ENCODE data around the gene FAM72B. TPM values are rescaled to one million over a fixed set of nuclear protein-coding genes. Genes with fewer than 3 reads are reported as not detected.
"Not testable (repeated sequence)": the region's sequence is repeated elsewhere in the genome, so short reads cannot be mapped to it uniquely, and the experiment has no call there.

The FAM72B gene
- total RNA-seq, 3 donors from 2014 or later, result 0.73 to 1.9 TPM; not detected in 1

DNA sequence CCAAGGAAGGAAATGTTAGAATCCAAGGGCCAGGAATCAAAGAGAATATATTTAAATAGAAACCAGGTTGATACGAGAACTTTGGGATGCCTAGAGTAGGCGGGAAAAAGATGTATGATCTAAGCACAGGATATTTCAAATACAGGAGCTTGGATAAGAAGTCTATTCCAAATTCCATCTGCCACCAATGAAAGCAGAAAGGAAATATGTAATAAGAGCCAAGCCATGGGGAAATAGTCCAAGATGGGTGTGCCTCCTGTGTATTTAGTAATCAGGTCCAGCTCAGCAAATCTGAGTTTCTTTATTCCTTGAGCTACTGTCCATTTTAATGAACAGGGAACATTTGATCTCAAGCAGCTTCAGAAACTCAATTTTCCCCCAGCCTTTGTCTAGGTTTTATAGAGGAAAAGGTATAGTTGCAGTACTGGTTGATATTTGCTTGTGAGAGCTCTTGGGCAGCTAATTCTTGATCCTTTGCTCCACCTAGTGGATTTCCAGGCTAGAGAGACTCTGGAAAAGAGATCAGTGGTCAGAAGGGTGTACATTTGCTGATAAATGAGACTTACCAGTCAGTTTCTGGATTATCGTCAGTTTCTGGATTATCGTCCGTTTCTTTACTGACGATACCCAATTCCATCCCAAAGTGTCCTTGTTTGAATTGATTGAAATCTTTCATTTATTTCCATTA is 28.3 kb downstream of the FAM72B start:
- intact Hi-C loops (cut with DNase I; ENCODE audit: low total_unique reads), result not testable (repeated sequence)

DNA sequence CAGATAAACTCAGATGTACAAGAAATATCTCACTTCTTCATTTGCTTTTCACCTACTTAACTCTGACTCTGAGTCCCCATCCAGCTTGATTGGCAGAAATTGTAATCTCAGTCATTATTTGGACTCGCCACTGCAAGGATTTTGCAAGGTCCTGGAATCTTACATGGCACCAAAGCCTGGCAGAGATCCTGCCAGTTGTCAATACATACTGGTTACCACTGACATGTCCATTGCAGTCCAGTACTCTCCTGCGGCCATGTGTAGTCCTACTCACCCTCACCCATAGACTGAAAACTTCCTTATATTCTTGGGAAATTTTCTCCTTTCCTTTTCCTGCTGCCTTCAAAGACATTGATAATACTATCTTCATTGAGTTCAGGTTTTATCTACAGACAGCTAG is 29.3 kb downstream of the FAM72B start:
- intact Hi-C loops (cut with DNase I; ENCODE audit: low total_unique reads); H3K4me3 ChIP-seq: not testable (repeated sequence)

More for the DNA sequence above, 28.3 kb downstream of the FAM72B start:
- H3K27me3 ChIP-seq; H3K36me3 ChIP-seq; H3K27ac ChIP-seq; H3K9me3 ChIP-seq; H3K4me1 ChIP-seq; H3K4me3 ChIP-seq; DNase-seq (ENCODE audit: low spot score in 2 of 2): not testable (repeated sequence)

DNA sequence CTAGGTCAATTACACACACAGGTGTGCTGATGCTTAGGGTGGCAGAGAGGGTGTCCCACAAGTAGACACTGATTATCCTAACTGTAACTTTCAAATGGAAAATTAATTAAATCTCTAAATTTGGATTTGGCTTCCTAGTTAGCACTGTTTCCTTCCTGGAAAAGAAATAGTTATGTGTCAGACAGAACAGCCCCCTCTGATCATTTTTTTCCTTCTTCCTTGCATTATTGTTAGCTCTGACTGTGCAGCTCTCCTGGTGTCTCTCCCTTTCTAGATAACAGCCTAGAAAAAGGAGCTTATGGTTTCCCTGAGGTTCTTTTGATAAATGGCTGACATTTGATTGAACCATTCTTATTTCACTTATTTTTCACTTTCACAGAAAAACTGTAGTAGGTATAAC is 31.4 kb downstream of the FAM72B start:
- H3K4me3 ChIP-seq; H3K9me3 ChIP-seq; H3K36me3 ChIP-seq; DNase-seq (ENCODE audit: low spot score in 2 of 2); H3K27ac ChIP-seq; intact Hi-C loops (cut with DNase I; ENCODE audit: low total_unique reads); H3K27me3 ChIP-seq; H3K4me1 ChIP-seq: not testable (repeated sequence)

More for the DNA sequence above, 29.3 kb downstream of the FAM72B start:
- not testable (repeated sequence) for H3K36me3 ChIP-seq; H3K9me3 ChIP-seq; H3K27me3 ChIP-seq; H3K27ac ChIP-seq; DNase-seq (ENCODE audit: low spot score in 2 of 2); H3K4me1 ChIP-seq

DNA sequence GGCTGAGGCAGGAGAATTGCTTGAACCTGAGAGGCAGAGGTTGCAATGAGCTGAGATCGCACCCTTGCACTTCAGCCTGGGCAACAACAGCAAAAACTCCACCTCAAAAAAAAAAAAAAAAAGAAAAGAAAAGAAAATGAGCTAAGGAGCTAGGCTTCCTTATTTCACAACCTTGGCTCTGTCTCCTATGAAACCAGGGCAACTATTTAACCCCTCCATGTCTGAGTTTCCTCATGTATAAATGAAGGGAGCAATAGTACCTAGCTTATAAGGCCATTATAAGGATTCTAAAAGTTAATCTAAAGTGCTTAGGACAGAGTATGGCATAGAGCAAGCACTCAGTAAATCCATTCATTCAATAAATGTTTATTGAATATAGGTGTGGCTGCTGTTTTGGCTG is 32.8 kb downstream of the FAM72B start:
- H3K27ac ChIP-seq; H3K4me3 ChIP-seq; H3K27me3 ChIP-seq; H3K36me3 ChIP-seq; intact Hi-C loops (cut with DNase I; ENCODE audit: low total_unique reads); DNase-seq (ENCODE audit: low spot score in 2 of 2); H3K4me1 ChIP-seq; H3K9me3 ChIP-seq: not testable (repeated sequence)

DNA sequence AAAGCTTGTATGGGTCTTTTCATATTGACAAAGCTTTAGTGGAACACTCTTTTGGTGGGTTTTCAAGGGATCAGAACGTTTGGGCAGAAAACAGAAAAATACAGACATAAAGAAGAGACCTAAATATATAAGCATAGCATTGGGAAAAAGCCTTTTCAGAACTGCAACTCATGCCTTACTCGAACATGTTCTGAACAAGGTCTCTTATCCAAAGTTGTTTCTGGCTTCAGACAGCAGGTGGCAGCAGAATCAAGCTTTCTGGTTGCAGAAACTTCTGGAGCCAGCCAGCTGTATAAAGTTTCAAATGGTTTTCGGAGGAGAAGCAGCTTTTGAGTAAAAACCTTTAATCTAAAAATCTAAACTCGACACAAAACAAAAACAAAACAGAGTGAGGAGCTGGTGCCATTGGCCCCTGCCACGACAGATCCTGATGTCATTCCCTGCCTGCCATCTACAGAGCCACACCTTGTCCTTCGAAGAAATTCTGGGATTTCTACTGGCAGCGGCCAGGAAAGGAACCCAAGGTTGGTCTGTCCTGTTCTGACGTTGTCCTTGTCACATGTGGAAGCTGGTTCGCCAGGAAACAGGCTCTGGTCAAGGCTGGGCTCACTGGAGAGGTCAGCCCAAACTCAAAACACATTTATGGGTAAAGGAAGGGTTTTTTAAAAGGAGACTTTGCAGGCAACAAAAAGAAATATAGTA is 35.5 kb downstream of the FAM72B start:
- H3K9me3 ChIP-seq; H3K4me1 ChIP-seq; H3K4me3 ChIP-seq; H3K27me3 ChIP-seq; H3K36me3 ChIP-seq; H3K27ac ChIP-seq; intact Hi-C loops (cut with DNase I; ENCODE audit: low total_unique reads); DNase-seq (ENCODE audit: low spot score in 2 of 2): not testable (repeated sequence)

DNA sequence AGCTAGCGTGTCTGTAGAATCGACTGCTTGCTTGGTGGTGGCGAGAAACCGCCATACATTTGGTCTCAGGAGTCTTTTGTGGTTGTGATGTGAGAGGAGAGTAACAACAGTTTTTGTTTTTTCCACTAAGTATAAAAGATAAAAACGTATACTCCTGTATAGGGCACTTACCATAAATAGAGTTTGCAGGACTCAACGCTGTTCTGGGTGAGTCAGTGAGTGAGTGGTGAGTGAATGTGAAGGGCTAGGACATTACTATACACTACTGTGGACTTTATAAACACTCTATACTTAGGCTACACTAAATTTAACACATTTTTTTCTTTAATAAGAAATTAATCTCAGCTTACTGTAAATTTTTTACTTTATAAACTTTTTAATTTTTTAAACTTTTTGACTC is 43.7 kb downstream of the FAM72B start:
- DNase-seq (ENCODE audit: low spot score in 2 of 2); intact Hi-C loops (cut with DNase I; ENCODE audit: low total_unique reads); H3K4me1 ChIP-seq; H3K27me3 ChIP-seq; H3K36me3 ChIP-seq; H3K27ac ChIP-seq; H3K4me3 ChIP-seq; H3K9me3 ChIP-seq: not testable (repeated sequence)

DNA sequence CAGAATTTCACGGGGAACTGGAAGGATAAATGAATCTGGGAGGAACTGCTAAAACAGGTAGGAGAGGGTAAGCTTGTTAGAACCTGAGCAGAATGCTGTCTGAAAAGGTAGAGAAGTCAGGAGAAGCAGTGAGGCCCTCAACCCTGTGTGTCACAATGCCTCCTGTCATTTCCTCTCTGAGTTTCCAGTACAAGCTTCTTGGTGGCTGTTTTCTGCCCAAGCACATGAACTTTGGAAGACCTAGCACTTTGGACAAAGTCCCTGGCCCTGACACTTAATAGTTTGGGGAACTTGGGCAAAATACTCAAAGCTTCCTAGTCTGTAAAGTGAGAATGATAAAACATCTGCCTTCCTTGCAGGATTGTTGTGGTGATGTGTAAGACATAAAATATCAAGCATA is 52.6 kb downstream of the FAM72B start:
- H3K27ac ChIP-seq; H3K27me3 ChIP-seq; H3K36me3 ChIP-seq; intact Hi-C loops (cut with DNase I; ENCODE audit: low total_unique reads); H3K4me3 ChIP-seq; H3K4me1 ChIP-seq; H3K9me3 ChIP-seq; DNase-seq (ENCODE audit: low spot score in 2 of 2): not testable (repeated sequence)

DNA sequence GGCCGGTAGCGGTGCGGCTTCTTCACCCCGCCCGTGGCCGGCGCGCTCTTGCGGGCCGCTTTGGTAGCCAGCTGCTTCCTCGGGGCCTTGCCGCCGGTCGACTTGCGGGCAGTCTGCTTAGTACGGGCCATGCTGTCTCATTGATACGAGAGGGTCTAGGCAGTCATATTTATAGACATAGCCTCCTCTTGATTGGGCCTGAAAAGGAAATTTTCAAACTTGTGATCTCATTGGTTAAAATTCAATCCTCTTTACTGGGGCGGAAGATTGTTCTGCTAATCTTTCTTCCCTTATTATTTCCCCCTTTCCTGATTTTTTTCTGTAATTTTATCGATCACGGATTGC is 65.7 kb downstream of the FAM72B start:
- H3K27ac ChIP-seq, result peak overlapping the region; percentile 50 to 80
- H3K4me1 ChIP-seq; H3K36me3 ChIP-seq; H3K27me3 ChIP-seq; H3K9me3 ChIP-seq; DNase-seq (ENCODE audit: low spot score in 2 of 2); intact Hi-C loops (cut with DNase I; ENCODE audit: low total_unique reads): not testable (repeated sequence)
- H3K4me3 ChIP-seq, result peak overlapping the region; percentile 35 to 60 (median 48)

Other genes with a start within 250 kb of the FAM72B start
- gene SRGAP2C, start 635 bp upstream of the FAM72B start, total RNA-seq, result 10 to 100 TPM; 17.0 to 37.0 (median 17.7) TPM